T-cell (primary cell): ENCODE data around the gene EXOC6B. TPM values are rescaled to one million over a fixed set of nuclear protein-coding genes. Genes with fewer than 3 reads are reported as not detected.
"Not testable (repeated sequence)": the region's sequence is repeated elsewhere in the genome, so short reads cannot be mapped to it uniquely, and the experiment has no call there.

Experiments
- ATAC-seq, 4 experiments: fragments of 200-7000 bp in 3 of 4; fragments of 150-1000 bp in 1 of 4; cut with Tn5 transposase; replicated peaks in 1 of 4; 1 replicate in 3 of 4; 2 replicates in 1 of 4; pipeline ENCODE4 v1.10.0; 2021; ENCODE audit warnings: moderate library complexity in 3 of 4, mild to moderate bottlenecking in 2 of 4, moderate number of reproducible peaks in 1 of 4
- CTCF ChIA-PET, 2 donors: fragments of 300-600 bp; sonication (Branson Sonifier 250); formaldehyde crosslinking; loops; one replicate each; lab custom pipeline; 2022; ENCODE audit warnings: antibody characterized with exemption in 2 of 2; lab: Charles Lee
- POLR2A ChIA-PET, 2 donors: fragments of 300-600 bp; sonication (Branson Sonifier 250); formaldehyde crosslinking; loops; one replicate each; lab custom pipeline; 2022; ENCODE audit warnings: antibody characterized with exemption in 2 of 2; lab: Charles Lee
- DNase-seq, 35 experiments: peaks; one replicate each; pipeline versions ENCODE4 v3.0.0 to v3.0.0-alpha.2; 2013 to 2023
- H3K27ac ChIP-seq: one replicate; pipeline ENCODE4 v1.5.1; 2013; ENCODE audit warnings: low read length
- H3K27me3 ChIP-seq, 2 experiments: replicated peaks in 1 of 2; 1 replicate in 1 of 2; 2 replicates in 1 of 2; pipeline versions ENCODE4 v1.6.1 to v1.7.0; 2013; ENCODE audit warnings: low read length in 1 of 2, mixed read lengths in 1 of 2; ENCODE audit not compliant: control insufficient read depth in 2 of 2, insufficient read depth in 2 of 2; ENCODE audit errors: extremely low read depth in 1 of 2
- H3K36me3 ChIP-seq, 2 donors: 1 replicate in 1 of 2; 2 replicates in 1 of 2; pipeline versions ENCODE4 v1.6.1 to v1.7.0; 2013; ENCODE audit warnings: low read length in 1 of 2; ENCODE audit not compliant: control insufficient read depth in 2 of 2, insufficient read depth in 1 of 2; ENCODE audit errors: extremely low read depth in 1 of 2
- H3K4me1 ChIP-seq, 2 experiments: 1 replicate in 1 of 2; 2 replicates in 1 of 2; pipeline versions ENCODE4 v1.6.1 to v1.7.0; 2013; ENCODE audit warnings: low read length in 2 of 2, mixed read lengths in 1 of 2; ENCODE audit not compliant: insufficient read depth in 2 of 2, control insufficient read depth in 1 of 2; ENCODE audit errors: extremely low read depth in 1 of 2
- H3K4me3 ChIP-seq, 2 donors: 1 replicate in 1 of 2; 2 replicates in 1 of 2; pipeline versions ENCODE4 v1.5.1 to v1.7.0; 2013; ENCODE audit warnings: mild to moderate bottlenecking in 2 of 2, low read length in 1 of 2, moderate library complexity in 1 of 2; ENCODE audit not compliant: control insufficient read depth in 1 of 2; ENCODE audit errors: extremely low read depth in 1 of 2
- H3K9me3 ChIP-seq: 2 replicates; pipeline ENCODE4 v1.7.0; 2013
- H3K27ac Mint-ChIP-seq, 2 donors: one replicate each; pipeline ENCODE4 v1.8.0; 2020 to 2021; ENCODE audit warnings: mild to moderate bottlenecking in 2 of 2, mixed read lengths in 2 of 2
- H3K27me3 Mint-ChIP-seq, 2 donors: one replicate each; pipeline ENCODE4 v1.8.0; 2021 to 2022; ENCODE audit warnings: mixed read lengths in 2 of 2
- H3K36me3 Mint-ChIP-seq: one replicate; pipeline ENCODE4 v1.8.0; 2021; ENCODE audit warnings: mixed read lengths
- H3K4me1 Mint-ChIP-seq, 3 donors: one replicate each; pipeline ENCODE4 v1.8.0; 2020 to 2022; ENCODE audit warnings: mixed read lengths in 3 of 3, mild to moderate bottlenecking in 1 of 3
- H3K4me3 Mint-ChIP-seq, 3 donors: one replicate each; pipeline ENCODE4 v1.8.0; 2020 to 2022; ENCODE audit warnings: mild to moderate bottlenecking in 3 of 3, mixed read lengths in 3 of 3, moderate library complexity in 3 of 3
- H3K9me3 Mint-ChIP-seq, 3 donors: one replicate each; pipeline ENCODE4 v1.8.0; 2020 to 2022; ENCODE audit warnings: mixed read lengths in 3 of 3
- WGBS: methylation state at CpG from one replicate; pipeline ENCODE4 v1.1.5; 2013; ENCODE audit warnings: missing lambda C conversion rate; ENCODE audit not compliant: insufficient coverage; 5-methylcytosine and 5-hydroxymethylcytosine counted together
- total RNA-seq, 35 experiments: library from RNA in 6 of 35; stranded (reverse) in 6 of 35; fragments of 120-200 nt in 1 of 35; gene quantifications; one replicate each; pipeline versions ENCODE4 v1.2.1 to v1.2.4 and lab custom pipeline; 2013 to 2026

EXOC6B gene
- total RNA-seq, 5 donors from 2014 or later (not counting 1 experiment from before 2014, with no cell fraction given) = 13.3 to 18.9 (median 16.6) TPM

DNA sequence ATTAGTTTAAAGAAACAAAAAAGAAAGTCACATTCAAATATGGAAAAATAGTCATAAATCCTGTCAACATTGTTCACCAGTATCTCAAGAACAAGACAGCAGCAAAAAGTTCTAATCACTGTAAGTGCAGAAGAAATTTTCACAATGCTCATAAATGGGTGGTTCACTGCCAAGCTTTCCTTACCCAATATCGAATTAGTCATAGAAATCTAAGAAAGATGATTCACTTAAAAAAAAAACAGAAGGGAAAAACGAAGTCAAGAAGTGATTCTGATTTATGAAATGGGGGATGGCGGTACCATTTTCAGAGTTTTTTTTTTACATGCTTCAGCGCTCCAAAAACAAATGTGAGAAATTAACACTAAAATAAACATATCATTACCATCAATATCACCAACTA is 156.7 kb downstream of the EXOC6B start:
- H3K27ac ChIP-seq = no peak overlapping the region
- H3K4me1 ChIP-seq = no peaks in the 10 kb centered on the region
- H3K27me3 ChIP-seq = no peaks in the 10 kb centered on the region
- no CpG with 5 or more reads among the region's 4 CpGs for WGBS
- ATAC-seq (no peak), DNase-seq (no peak)
- peaks cover 3% of the 10 kb centered on the region for H3K9me3 ChIP-seq
- Mint-ChIP-seq H3K9me3 (peaks cover 17 to 40% (median 32%) of the 10 kb centered on the region in 3 donors), H3K4me1 (peaks cover 0 to 1% (median 0%) of the 10 kb centered on the region in 3 donors), H3K27ac (no peak overlapping the region), H3K4me3 (no peak overlapping the region), H3K36me3 (peaks cover 56% of the 10 kb centered on the region), H3K27me3 (no peaks in the 10 kb centered on the region)
- ChIA-PET CTCF (no interaction called here), POLR2A (no interaction called here)
- no peaks in the 10 kb centered on the region for H3K36me3 ChIP-seq
- H3K4me3 ChIP-seq = no peak overlapping the region

DNA sequence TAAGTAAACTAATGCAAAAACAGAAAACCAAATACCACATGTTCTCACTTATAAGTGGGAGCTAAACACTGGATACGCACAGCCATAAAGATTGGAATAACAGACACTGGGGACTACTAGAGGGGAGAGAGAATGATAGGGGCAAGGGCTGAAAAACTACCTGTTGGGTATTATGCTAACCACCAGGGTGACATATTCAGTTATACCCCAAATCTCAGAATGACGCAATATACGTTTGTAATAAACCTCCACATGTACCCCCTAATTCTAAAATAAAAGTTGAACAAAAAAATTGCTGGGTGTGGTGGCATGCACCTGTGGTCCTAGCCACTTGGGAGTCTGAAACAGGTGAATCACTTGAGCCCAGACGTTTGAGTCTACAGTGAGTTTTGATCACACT is 157.2 kb downstream of the EXOC6B start:
- DNase-seq (no peak), ATAC-seq (no peak)
- H3K27me3 Mint-ChIP-seq = no peaks in the 10 kb centered on the region
- no peaks in the 10 kb centered on the region for H3K36me3 ChIP-seq
- no peak overlapping the region for H3K27ac Mint-ChIP-seq
- H3K4me3 ChIP-seq = no peak overlapping the region
- no peaks in the 10 kb centered on the region for H3K27me3 ChIP-seq
- ChIA-PET POLR2A (no interaction called here), CTCF (no interaction called here)
- peaks cover 17 to 40% (median 32%) of the 10 kb centered on the region in 3 donors for H3K9me3 Mint-ChIP-seq
- peaks cover 3% of the 10 kb centered on the region for H3K9me3 ChIP-seq
- no peaks in the 10 kb centered on the region for H3K4me1 ChIP-seq
- no peak overlapping the region for H3K4me3 Mint-ChIP-seq
- H3K27ac ChIP-seq = no peak overlapping the region
- peaks cover 55% of the 10 kb centered on the region for H3K36me3 Mint-ChIP-seq
- no CpG with 5 or more reads among the region's 4 CpGs for WGBS
- peaks cover 0 to 1% (median 1%) of the 10 kb centered on the region in 3 donors for H3K4me1 Mint-ChIP-seq

GRCh38 chr2:72665448-72665847 is 160.4 kb downstream of the EXOC6B start:
- Mint-ChIP-seq H3K9me3 (peaks cover 17 to 40% (median 32%) of the 10 kb centered on the region in 3 donors), H3K36me3 (peaks cover 41% of the 10 kb centered on the region), H3K27me3 (no peaks in the 10 kb centered on the region), H3K4me1 (peaks cover 0 to 4% (median 2%) of the 10 kb centered on the region in 3 donors), H3K4me3 (no peak overlapping the region), H3K27ac (no peak overlapping the region)
- H3K36me3 ChIP-seq = no peaks in the 10 kb centered on the region
- DNase-seq (no peak), ATAC-seq (no peak)
- CTCF ChIA-PET = no interaction called here
- 94% methylated on average over 2 of the region's 2 CpGs for WGBS
- H3K27ac ChIP-seq = no peak overlapping the region
- H3K4me3 ChIP-seq = no peak overlapping the region
- no peaks in the 10 kb centered on the region for H3K4me1 ChIP-seq
- peaks cover 3% of the 10 kb centered on the region for H3K9me3 ChIP-seq
- H3K27me3 ChIP-seq = no peaks in the 10 kb centered on the region
- POLR2A ChIA-PET = no interaction called here

GRCh38 chr2:72661985-72662384 is 163.8 kb downstream of the EXOC6B start:
- Mint-ChIP-seq H3K4me3 (no peak overlapping the region), H3K4me1 (peaks cover 0 to 4% (median 2%) of the 10 kb centered on the region in 3 donors), H3K27ac (no peak overlapping the region), H3K9me3 (peaks cover 10 to 16% (median 15%) of the 10 kb centered on the region in 3 donors), H3K27me3 (no peaks in the 10 kb centered on the region), H3K36me3 (peaks cover 22% of the 10 kb centered on the region)
- Histone ChIP-seq H3K4me1 (no peaks in the 10 kb centered on the region), H3K9me3 (no peaks in the 10 kb centered on the region), H3K36me3 (no peaks in the 10 kb centered on the region), H3K27me3 (no peaks in the 10 kb centered on the region), H3K4me3 (no peak overlapping the region), H3K27ac (no peak overlapping the region)
- no peak for ATAC-seq
- ChIA-PET CTCF (no interaction called here), POLR2A (no interaction called here)
- WGBS = no CpG with 5 or more reads among the region's 2 CpGs
- no peak for DNase-seq

DNA sequence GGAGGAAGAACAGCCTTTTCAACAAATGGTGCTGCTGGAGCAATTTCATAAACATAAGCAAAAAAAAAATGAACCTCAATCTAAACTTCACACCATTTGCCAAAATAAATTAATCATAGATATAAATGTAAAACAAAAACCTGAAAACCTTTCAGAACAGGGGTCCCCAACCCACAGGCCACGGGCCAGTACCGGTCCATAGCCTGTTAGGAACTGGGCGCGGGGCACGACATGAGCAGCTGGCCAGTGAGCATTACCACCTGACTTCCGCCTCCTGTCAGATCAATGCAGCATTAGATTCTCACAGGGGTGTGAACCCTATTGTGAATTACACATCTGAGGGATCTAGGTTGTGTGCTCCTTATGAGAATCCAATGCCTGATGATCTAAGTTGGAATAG is 176.0 kb downstream of the EXOC6B start:
- no peak overlapping the region for H3K27ac Mint-ChIP-seq
- ChIA-PET CTCF (no interaction called here), POLR2A (no interaction called here)
- Histone ChIP-seq H3K9me3 (no peaks in the 10 kb centered on the region), H3K36me3 (no peaks in the 10 kb centered on the region), H3K27ac (no peak overlapping the region), H3K4me1 (no peaks in the 10 kb centered on the region), H3K27me3 (no peaks in the 10 kb centered on the region), H3K4me3 (no peak overlapping the region)
- ATAC-seq (no peak), DNase-seq (no peak)
- no peak overlapping the region for H3K4me3 Mint-ChIP-seq
- H3K9me3 Mint-ChIP-seq = peaks cover 12 to 25% (median 15%) of the 10 kb centered on the region in 3 donors
- H3K27me3 Mint-ChIP-seq = no peaks in the 10 kb centered on the region
- peaks cover 40% of the 10 kb centered on the region for H3K36me3 Mint-ChIP-seq
- 92% methylated on average over 6 of the region's 6 CpGs for WGBS
- peaks cover 0 to 6% (median 0%) of the 10 kb centered on the region in 3 donors for H3K4me1 Mint-ChIP-seq

DNA sequence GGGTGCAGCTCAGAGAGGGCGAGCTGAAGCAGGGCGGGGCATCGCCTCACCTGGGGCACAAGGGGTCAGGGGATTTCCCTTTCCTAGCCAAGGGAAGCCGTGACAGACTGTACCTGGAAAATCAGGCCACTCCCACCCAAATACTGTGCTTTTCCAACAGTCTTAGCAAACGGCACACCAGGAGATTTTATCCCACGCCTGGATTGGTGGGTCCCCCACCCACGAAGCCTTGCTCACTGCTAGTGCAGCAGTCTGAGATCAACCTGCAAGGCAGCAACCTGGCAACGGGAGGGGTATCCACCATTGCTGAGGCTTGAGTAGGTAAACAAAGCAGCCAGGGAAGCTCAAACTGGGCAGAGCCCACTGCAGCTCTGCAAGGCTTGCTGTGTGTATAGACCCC is 184.6 kb downstream of the EXOC6B start:
- H3K36me3 ChIP-seq, H3K4me3 Mint-ChIP-seq, DNase-seq, H3K4me1 ChIP-seq, ATAC-seq, H3K4me3 ChIP-seq, H3K27me3 Mint-ChIP-seq, H3K27ac Mint-ChIP-seq, H3K27ac ChIP-seq, H3K27me3 ChIP-seq, H3K9me3 ChIP-seq, POLR2A ChIA-PET, CTCF ChIA-PET: not testable (repeated sequence)
- peaks cover 14 to 19% (median 15%) of the 10 kb centered on the region in 3 donors for H3K9me3 Mint-ChIP-seq
- peaks cover 4 to 30% (median 4%) of the 10 kb centered on the region in 3 donors for H3K4me1 Mint-ChIP-seq
- peaks cover 31% of the 10 kb centered on the region for H3K36me3 Mint-ChIP-seq
- WGBS = 93% methylated on average over 7 of the region's 8 CpGs
